Activated CD4-positive, alpha-beta T cell treated with anti-CD3 and anti-CD28 coated beads, Interleukin-2, amount 10 ng/mL, durations not matched to agents 7 days and 5 days (primary cell): ENCODE data around the gene RRAGD. TPM values are rescaled to one million over a fixed set of nuclear protein-coding genes. Genes with fewer than 3 reads are reported as not detected.

Experiments
- CTCF ChIA-PET: fragments of 350-600 bp; sonication (Branson Sonifier 250); formaldehyde crosslinking; loops from one replicate; lab custom pipeline; 2021; ENCODE audit warnings: antibody characterized with exemption; lab: Charles Lee
- POLR2A ChIA-PET: fragments of 350-600 bp; sonication (Branson Sonifier 250); formaldehyde crosslinking; loops from one replicate; lab custom pipeline; 2021; ENCODE audit warnings: antibody characterized with exemption; lab: Charles Lee
- DNase-seq: peaks from one replicate; pipeline ENCODE4 v3.0.0-alpha.2; 2020
- H3K27ac Mint-ChIP-seq: one replicate; pipeline ENCODE4 v1.8.0; 2021; ENCODE audit warnings: mild to moderate bottlenecking, moderate library complexity, mixed read lengths
- H3K27me3 Mint-ChIP-seq: one replicate; pipeline ENCODE4 v1.8.0; 2021; ENCODE audit warnings: mixed read lengths
- H3K36me3 Mint-ChIP-seq: one replicate; pipeline ENCODE4 v1.8.0; 2021; ENCODE audit warnings: low read depth, mixed read lengths
- H3K4me1 Mint-ChIP-seq: one replicate; pipeline ENCODE4 v1.8.0; 2021; ENCODE audit warnings: mixed read lengths
- H3K4me3 Mint-ChIP-seq: one replicate; pipeline ENCODE4 v1.8.0; 2021; ENCODE audit warnings: mild to moderate bottlenecking, moderate library complexity, mixed read lengths
- H3K9me3 Mint-ChIP-seq: one replicate; pipeline ENCODE4 v1.8.0; 2021; ENCODE audit warnings: mixed read lengths
- total RNA-seq, 2 experiments: library from RNA; stranded (reverse); gene quantifications; one replicate each; pipeline ENCODE4 v1.2.3, GENCODE V29; 2021

Gene RRAGD
- total RNA-seq, 2 experiments from 2014 or later: 8.8 TPM

DNA sequence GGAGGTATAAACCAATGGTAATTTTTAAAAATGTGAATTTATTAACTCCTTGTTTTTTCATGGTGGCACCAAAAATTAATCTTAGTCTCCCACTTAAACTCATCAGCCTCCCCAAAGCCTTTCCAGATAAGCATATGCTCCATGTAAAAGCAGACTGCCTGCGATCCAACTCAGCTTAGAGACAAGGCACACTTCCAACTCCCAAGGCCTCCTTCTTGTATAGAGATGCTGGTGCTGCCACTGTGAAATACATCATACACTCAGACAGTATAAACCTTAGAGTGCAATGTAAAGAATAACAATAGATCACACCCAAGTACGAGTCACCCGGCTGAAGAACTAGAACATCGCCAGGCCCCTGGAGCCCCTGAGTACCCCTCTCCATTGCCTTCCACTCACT, 22.9 kb upstream of the RRAGD start:
- no peak overlapping the region for H3K27ac Mint-ChIP-seq
- POLR2A ChIA-PET: no interaction called here

DNA sequence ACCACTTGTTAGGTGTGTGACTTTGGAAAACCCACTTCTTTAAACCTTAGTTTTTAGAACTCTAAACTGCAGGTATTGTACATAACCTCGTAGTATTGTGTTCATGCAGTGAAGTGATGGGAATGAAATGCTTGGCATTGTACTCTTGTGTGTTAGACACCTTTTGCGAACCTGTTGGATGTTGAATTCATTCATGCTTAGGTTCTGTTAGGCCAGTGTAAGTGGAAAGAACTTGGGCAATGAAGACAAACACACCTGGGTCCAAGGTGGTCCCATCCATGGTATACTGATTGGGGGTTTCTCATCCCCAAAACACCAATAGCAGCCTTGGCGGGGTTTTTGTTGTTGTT, 22.1 kb upstream of the RRAGD start:
- DNase-seq: no peak
- CTCF ChIA-PET: interaction anchor here (1.6 kb wide), 1 partner anchor 21 kb away, joined by 4 read pairs; no protein-coding TSS in a partner anchor
- POLR2A ChIA-PET: no interaction called here
- Mint-ChIP-seq H3K36me3 (no peaks in the 10 kb centered on the region), H3K27me3 (peaks cover 38% of the 10 kb centered on the region), H3K4me1 (peaks cover 24% of the 10 kb centered on the region), H3K9me3 (no peaks in the 10 kb centered on the region), H3K4me3 (peak overlapping the region; percentile 80), H3K27ac (peak overlapping the region; percentile 71)

More for the DNA sequence above, 22.9 kb upstream of the RRAGD start:
- no peak for DNase-seq
- peaks cover 24% of the 10 kb centered on the region for H3K4me1 Mint-ChIP-seq
- no peaks in the 10 kb centered on the region for H3K36me3 Mint-ChIP-seq
- H3K4me3 Mint-ChIP-seq: no peak overlapping the region
- peaks cover 32% of the 10 kb centered on the region for H3K27me3 Mint-ChIP-seq
- H3K9me3 Mint-ChIP-seq: no peaks in the 10 kb centered on the region
- CTCF ChIA-PET: interaction anchor here (1.0 to 1.6 kb wide), 2 partner anchors 13 to 21 kb away, joined by 3 to 4 read pairs; no protein-coding TSS in a partner anchor

DNA sequence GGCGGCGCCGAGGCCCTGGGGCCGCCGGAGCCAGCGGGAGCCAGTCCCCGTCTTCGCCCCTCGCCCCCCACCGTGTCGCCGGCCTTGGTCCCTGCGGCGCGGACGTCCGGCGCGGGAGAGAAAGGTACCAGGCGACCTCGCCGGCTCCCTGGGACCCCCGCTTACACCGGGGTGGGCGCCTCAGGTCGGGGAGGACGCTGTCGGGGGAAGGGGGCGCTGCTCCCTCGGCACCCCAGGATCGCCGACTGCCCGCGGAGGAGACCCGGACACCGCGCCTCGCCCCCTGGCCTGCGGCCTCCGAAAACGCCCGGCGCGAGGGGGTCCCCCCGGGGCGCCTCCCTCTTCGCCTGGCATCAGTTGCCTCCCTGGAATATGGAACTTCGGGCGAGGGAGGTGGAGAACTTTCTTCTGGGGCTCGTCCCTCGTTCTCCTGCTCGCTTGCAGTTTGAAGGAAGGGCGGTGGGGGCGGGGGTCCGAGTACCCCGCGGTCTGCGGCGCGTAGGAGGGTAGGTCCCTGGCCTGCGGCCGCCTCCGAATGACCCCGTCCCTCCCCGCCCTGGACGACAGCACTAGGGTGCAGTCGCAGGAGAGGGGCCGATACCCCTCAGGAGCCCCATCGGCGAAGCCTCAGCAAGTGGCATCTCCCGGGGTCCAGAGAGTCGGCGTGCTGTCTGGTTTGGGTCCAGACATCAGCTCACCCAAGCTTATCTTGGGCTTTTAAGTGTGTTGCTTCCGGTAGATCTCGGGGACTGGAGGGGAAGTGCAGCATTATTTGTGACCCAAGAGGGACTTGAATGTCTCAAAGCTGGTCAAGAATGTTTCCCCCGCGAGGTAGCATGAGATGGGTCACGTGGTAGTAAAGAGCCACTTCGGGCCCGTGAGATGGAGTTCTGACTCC, 21.4 kb upstream of the RRAGD start:
- H3K4me1 Mint-ChIP-seq: peaks cover 24% of the 10 kb centered on the region
- H3K27ac Mint-ChIP-seq: peak overlapping the region; percentile 71
- H3K36me3 Mint-ChIP-seq: no peaks in the 10 kb centered on the region
- ChIA-PET CTCF (interaction anchor here (1.0 to 1.6 kb wide), 7 partner anchors 10 to 451 kb away, joined by 3 to 6 read pairs (median 4); no protein-coding TSS in a partner anchor), POLR2A (no interaction called here)
- peak overlapping the region; percentile 80 for H3K4me3 Mint-ChIP-seq
- peaks cover 41% of the 10 kb centered on the region for H3K27me3 Mint-ChIP-seq
- peak; percentile 23 for DNase-seq
- no peaks in the 10 kb centered on the region for H3K9me3 Mint-ChIP-seq

DNA sequence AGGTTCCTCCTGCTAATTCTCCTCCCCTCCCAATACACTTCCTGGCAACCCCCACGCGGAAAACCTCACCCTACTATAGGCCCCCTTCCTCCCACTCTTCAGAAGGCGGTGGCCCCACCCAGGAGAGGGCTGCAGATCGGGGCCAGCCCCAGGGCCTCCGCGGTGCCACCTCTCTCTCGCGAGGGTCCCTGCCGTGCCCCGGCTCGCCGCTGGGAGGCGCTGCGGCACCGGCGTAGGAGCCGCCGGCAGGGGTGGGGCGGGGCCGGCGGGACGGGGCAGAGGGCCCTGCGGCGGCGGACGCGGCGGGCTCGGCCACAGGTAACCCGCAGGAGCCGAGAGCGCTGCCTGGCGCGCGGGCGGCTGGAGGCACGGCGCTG, 20.8 kb upstream of the RRAGD start, which contains the start of gene ANKRD6:
Gene ANKRD6, plus strand, starts transcription at position 278 of the 377 bp plus-strand sequence. CDS start 133,825 bp downstream, outside the sequence.
- POLR2A ChIA-PET: no interaction called here
- H3K27me3 Mint-ChIP-seq: peaks cover 41% of the 10 kb centered on the region

DNA sequence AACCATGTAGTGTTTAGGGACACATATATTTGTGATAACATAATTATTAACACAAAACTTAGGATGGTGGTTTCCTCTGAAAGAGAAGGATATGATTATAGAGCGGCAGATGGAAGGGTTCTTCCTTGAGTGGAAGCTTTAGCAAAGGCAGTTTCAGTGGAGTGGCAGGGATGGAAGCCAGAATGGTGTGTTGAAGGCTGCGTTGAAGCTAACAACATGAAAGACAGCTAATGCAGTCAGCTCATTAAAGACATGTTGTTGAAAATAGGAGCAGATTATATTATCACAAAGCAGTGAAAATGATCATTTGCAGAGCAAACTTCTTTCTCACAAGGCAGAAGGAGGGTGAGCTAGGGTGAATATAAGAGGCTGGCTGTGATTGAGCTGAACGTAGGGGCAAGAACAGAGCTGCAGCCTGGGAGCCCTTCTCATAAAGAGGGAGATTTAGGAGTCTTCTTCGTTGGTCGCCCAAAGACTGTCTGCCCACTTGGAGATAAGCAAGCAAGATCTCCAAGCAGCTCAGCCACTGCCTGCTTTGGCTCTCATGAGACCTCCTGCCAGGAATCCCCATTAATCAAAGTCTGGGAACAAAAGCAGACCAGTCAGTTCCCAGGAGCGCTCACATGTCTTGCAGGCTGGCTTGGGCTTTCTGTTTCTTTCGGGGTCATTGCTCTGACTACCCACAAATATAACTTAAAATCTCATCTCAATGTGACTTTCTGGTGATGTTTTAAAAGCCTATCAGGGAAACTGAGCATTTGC, 18.3 kb upstream of the RRAGD start:
- Mint-ChIP-seq H3K4me1 (peaks cover 24% of the 10 kb centered on the region), H3K27ac (no peak overlapping the region), H3K9me3 (no peaks in the 10 kb centered on the region), H3K27me3 (peaks cover 41% of the 10 kb centered on the region), H3K4me3 (no peak overlapping the region), H3K36me3 (no peaks in the 10 kb centered on the region)
- POLR2A ChIA-PET: no interaction called here
- CTCF ChIA-PET: interaction anchor here (0.6 to 2.7 kb wide), 5 partner anchors 9 to 179 kb away, joined by 3 to 19 read pairs (median 6); no protein-coding TSS in a partner anchor
- no peak for DNase-seq

More for the DNA sequence above, 20.8 kb upstream of the RRAGD start, which contains the start of gene ANKRD6:
- peak; percentile 74 for DNase-seq
- Mint-ChIP-seq H3K4me3 (peak within 1 kb of the TSS; percentile 80), H3K36me3 (no peaks in the 10 kb centered on the region), H3K9me3 (no peaks in the 10 kb centered on the region), H3K27ac (peak within 1 kb of the TSS; percentile 71), H3K4me1 (peaks cover 24% of the 10 kb centered on the region)
- CTCF ChIA-PET: interaction anchor here (0.7 to 2.7 kb wide), 25 partner anchors 10 to 992 kb away, joined by 3 to 19 read pairs (median 3); partner anchors contain the start of gene UBE2J1

DNA sequence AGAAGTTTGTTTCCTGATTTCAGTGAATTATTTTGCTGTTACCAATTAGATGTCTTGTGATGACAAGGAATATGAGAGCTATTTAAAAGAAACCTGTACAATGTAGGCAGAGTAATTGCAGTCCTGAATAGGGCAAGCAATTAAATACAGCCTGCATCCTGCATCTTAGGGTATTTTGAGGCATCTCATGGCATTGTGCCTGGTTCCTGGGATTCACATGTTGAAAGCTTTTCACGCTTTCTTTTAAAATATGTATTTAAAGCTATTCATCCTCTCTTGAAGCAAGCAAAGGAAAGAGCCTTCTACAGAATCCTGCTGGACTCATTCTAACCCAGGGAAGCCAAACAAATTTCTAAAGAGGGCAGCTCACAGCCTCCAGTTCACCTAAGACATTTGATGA, 4.7 kb upstream of the RRAGD start:
- H3K4me3 Mint-ChIP-seq: no peak overlapping the region
- ChIA-PET CTCF (interaction anchor here (1.2 to 2.5 kb wide), 2 partner anchors 11 to 15 kb away, joined by 3 to 9 read pairs; no protein-coding TSS in a partner anchor), POLR2A (interaction anchor here (0.6 kb wide), 1 partner anchor 82 kb away, joined by 8 read pairs; no protein-coding TSS in a partner anchor)
- H3K27me3 Mint-ChIP-seq: peaks cover 31% of the 10 kb centered on the region
- H3K27ac Mint-ChIP-seq: no peak overlapping the region
- H3K9me3 Mint-ChIP-seq: no peaks in the 10 kb centered on the region
- no peak for DNase-seq
- peaks cover 13% of the 10 kb centered on the region for H3K4me1 Mint-ChIP-seq
- H3K36me3 Mint-ChIP-seq: peaks cover 2% of the 10 kb centered on the region

DNA sequence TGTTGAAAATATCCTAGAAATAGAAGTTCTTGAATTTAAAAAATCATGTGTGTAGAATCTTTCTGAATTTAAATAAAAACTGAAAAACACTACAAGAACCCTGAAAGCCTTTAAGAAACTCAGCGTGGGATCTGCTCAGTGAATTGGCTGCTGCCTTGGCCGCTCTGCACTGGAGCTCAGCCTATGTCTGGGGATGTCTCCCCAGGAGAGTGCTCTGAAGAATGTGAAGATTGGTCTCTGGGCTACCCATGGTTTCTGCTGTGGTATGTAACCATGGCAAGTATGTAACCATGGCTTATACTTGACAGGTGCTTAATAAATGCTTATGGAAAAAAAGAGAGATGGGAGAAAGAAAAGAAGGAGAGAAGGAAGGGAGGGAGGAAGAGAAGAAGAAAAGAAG, 3.1 kb upstream of the RRAGD start:
- Mint-ChIP-seq H3K9me3 (no peaks in the 10 kb centered on the region), H3K27me3 (peaks cover 37% of the 10 kb centered on the region), H3K36me3 (peaks cover 2% of the 10 kb centered on the region), H3K4me3 (no peak overlapping the region), H3K27ac (no peak overlapping the region), H3K4me1 (peaks cover 20% of the 10 kb centered on the region)
- DNase-seq: no peak
- POLR2A ChIA-PET: no interaction called here
- CTCF ChIA-PET: interaction anchor here (0.7 to 2.3 kb wide), 5 partner anchors 11 to 17 kb away, joined by 3 to 7 read pairs (median 4); partner anchors contain the start of gene ANKRD6

DNA sequence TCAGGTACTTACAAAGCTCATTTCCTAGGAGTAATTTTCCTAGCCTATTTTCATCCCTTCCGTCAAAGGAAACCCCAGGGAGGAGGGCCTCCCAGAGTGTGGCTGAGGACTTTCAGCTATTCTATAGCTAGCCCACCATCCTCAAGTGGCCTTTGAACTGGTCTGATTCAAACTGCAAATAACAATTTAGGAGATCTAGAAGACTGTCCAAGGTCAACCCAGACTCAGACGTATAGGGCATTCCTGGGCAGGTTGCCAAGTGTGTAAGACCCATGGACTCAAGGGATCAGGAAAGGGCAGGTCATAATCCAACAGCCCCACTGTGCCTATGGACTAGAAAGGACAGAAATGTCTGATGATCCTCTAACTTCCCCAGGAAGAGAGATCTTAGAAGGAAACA, 2.1 kb upstream of the RRAGD start:
- H3K27me3 Mint-ChIP-seq: peaks cover 37% of the 10 kb centered on the region
- H3K27ac Mint-ChIP-seq: no peak overlapping the region
- ChIA-PET POLR2A (no interaction called here), CTCF (interaction anchor here (0.7 to 2.3 kb wide), 4 partner anchors 13 to 42 kb away, joined by 3 to 7 read pairs (median 4); no protein-coding TSS in a partner anchor)
- peaks cover 20% of the 10 kb centered on the region for H3K4me1 Mint-ChIP-seq
- no peak overlapping the region for H3K4me3 Mint-ChIP-seq
- no peaks in the 10 kb centered on the region for H3K9me3 Mint-ChIP-seq
- H3K36me3 Mint-ChIP-seq: peaks cover 2% of the 10 kb centered on the region
- DNase-seq: no peak

DNA sequence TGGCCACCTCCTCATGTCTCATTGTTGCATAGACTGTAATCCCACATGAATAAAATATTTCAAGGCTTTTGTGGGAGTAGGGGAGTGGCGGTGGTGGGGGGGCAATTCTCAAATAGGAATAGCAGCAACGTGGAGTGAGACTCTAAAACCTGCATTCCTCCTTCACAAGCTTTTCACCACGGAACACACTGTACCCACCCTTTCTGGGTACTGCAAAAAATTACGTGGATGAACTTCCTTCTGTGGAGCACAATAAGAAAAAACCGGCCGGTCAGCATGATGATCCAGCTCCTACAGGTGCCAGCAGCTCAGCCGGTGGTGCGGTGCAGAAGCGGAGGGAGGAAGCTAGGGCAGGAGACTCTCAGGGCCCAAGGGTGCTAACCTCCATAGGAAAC, 930 bp upstream of the RRAGD start:
- Mint-ChIP-seq H3K27ac (no peak overlapping the region), H3K36me3 (peaks cover 2% of the 10 kb centered on the region), H3K9me3 (no peaks in the 10 kb centered on the region), H3K4me1 (peaks cover 20% of the 10 kb centered on the region), H3K4me3 (peak overlapping the region; percentile 90), H3K27me3 (peaks cover 39% of the 10 kb centered on the region)
- DNase-seq: no peak
- ChIA-PET POLR2A (interaction anchor here (0.5 kb wide), 1 partner anchor 9 kb away, joined by 3 read pairs; no protein-coding TSS in a partner anchor), CTCF (interaction anchor here (1.3 kb wide), 1 partner anchor 21 kb away, joined by 4 read pairs; no protein-coding TSS in a partner anchor)

DNA sequence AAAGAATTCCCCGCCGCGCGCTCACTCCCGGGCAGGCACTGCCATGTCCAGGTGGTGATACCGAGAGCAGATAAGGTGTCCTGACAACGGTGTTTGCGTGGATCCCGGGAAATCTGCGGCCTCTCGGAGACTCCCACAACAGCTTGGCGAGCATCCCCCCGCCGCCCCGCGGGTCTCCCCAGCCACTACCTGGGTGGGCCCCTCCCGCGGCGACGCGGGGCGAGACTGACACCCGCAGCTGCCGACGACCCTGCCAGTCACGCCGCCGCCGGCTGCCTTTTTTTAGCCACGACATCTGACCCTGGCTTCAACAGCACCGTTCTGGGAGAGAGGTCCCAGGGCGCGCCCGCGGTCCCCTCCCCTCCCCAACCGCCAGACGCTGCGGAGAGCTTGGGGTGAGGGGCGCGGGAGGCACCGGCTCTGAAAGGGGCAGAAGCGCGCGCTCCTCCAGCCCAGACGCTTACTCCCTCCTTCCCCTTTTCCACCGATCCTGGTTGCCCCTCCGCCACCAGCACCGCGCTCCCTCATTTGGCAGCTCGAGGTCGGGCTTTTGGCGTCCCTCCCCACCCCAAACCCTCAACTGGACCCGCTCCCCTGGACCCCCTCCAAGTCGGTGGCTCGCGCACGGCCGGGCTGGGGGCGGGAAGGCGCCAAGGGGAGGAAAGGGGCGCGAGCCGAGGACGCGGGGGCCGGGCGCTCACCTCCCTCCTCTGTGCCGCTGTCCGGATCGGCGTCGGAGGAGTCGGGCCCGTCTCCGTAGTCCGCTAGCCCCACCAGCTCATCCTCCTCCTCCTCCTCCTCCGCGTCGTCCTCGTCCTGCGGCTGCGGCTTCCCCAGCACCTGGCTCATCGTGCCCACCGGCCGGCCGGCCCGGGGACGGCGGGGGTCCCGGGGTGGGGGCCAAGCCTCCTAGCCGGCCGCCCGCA, 665 bp downstream of the RRAGD start:
- Mint-ChIP-seq H3K27ac (peak overlapping the region; percentile 69), H3K27me3 (peaks cover 33% of the 10 kb centered on the region), H3K4me1 (peaks cover 22% of the 10 kb centered on the region), H3K9me3 (no peaks in the 10 kb centered on the region), H3K36me3 (peaks cover 2% of the 10 kb centered on the region), H3K4me3 (peak overlapping the region; percentile 79)
- peak; percentile 19 for DNase-seq
- ChIA-PET POLR2A (interaction anchor here (0.9 kb wide), 1 partner anchor 39 kb away, joined by 3 read pairs; no protein-coding TSS in a partner anchor), CTCF (interaction anchor here (0.9 to 1.4 kb wide), 5 partner anchors 8 to 199 kb away, joined by 3 to 6 read pairs (median 3); partner anchors contain the start of gene ANKRD6)

DNA sequence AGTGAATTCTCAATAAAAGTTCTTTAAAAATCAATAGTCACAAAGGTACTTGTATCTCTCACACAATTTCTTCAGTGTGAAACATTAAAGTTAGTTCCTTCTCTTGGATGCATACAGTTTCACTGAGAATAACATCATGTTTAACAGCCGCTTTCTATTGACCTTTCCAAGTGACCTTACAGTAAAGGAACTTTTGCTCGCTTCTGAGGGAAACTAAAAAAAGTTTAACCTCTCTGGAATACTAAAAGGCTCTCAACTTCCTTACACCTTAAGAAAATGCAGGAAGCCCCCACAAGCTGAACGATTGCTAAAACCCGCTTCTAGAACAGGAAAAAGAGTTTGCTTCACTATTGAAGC, 1.3 kb downstream of the RRAGD start:
- peaks cover 27% of the 10 kb centered on the region for H3K4me1 Mint-ChIP-seq
- H3K9me3 Mint-ChIP-seq: no peaks in the 10 kb centered on the region
- peak overlapping the region; percentile 69 for H3K27ac Mint-ChIP-seq
- no peak for DNase-seq
- H3K4me3 Mint-ChIP-seq: peak overlapping the region; percentile 79
- POLR2A ChIA-PET: interaction anchor here (0.9 kb wide), 1 partner anchor 38 kb away, joined by 3 read pairs; no protein-coding TSS in a partner anchor
- H3K36me3 Mint-ChIP-seq: peaks cover 2% of the 10 kb centered on the region
- peaks cover 33% of the 10 kb centered on the region for H3K27me3 Mint-ChIP-seq
- CTCF ChIA-PET: interaction anchor here (0.5 to 1.5 kb wide), 6 partner anchors 9 to 469 kb away, joined by 3 to 6 read pairs (median 3); partner anchors contain the start of gene ANKRD6
